GM19193 (cell line): ENCODE measurements around the gene SMAD6.

Source experiments
- POLR2A ChIP-seq: IDR thresholded peaks from 4 replicates; pipeline ENCODE4 v1.6.1; 2011; ENCODE audit not compliant: insufficient read depth, insufficient read length; ENCODE audit errors: extremely low read depth

The SMAD6 gene

GRCh38 chr15:66670175-66670574 is 31.9 kb upstream of the SMAD6 start:
- TF ChIP-seq POLR2A: no peak

DNA sequence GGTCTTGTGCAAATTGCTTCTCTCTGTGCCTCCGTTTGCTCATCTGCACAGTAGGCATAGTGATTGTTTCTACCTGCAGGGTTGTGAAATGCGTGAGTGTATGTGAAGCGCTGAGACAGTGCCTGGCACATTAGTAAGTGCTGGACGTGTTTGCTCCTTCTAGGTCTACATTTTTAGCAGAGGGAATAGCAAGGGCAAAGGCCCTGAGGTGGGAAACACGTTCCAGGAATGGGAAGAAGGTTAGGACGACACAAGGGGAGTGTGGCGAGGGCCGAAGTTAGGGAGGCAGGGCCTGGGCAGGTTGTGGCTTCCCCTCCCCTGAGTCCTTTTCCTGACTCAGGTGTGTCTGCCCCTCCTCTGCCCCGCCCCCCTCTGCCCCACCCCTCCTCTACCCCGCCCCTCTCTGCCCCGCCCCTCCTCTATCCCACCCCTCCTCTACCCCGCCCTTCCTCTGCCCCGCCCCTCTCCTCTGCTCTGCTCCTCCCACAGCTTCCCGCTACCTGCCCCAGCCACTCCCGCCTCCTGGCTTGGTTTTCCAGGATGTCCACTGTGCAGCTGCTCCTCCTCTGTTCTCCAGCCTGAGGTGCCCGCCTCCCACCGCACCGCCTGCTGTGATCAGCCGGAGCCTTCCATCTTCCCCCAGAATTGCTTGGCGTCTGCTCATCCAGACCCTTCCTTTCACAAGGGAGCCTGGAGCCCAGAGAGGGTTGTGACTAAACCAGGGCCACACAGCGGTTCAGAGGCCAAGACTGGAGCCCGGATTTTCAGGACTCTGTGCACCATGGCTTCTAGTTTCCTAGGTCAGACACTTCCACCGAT is 31.1 kb upstream of the SMAD6 start:
- TF ChIP-seq POLR2A: no peak

- no peak for TF ChIP-seq POLR2A
These were observed 29.2 kb upstream of the SMAD6 start for GRCh38 chr15:66672867-66673266.

DNA sequence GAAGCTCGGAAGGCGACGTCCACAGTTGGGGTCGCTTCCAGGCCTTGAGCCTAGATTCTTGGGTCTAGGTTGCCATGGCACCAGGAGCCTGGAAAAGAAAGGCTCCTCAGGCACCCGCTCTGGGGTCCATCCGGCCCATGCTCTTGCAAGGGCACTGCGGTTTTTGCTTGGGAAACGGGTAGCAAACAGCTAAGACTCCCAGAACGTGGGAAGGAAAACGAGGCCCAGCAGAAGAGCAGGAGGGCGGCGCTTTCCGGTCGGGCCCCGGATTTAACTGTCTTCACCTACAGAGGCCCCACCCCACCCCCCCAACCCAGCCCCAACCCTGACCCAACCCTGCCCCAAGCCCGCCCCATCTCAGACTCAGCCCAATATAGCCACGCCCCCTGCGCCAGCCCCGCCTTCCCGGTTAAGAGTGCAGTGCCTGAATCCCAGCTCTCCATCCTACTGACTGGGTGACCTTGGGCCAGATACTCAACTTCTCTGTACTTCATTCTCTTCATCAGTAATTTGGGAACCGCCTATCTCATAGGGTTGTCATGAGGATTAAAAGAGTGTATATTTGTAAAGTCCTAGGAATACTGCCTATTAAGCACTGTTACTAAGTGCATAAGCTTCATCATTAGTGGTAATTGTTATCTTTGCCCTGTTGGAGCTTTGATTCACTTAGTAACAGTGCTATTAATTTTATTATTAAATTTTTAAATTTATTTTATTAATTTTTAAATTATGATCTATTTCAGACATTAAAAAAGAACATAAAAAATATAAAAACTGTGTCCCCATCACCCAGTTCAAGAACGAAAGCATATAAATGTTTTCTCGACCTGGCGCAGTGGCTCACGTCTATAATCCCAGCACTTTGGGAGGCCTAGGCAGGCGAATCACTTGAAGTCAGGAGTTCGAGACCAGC is 28.4 kb upstream of the SMAD6 start:
- TF ChIP-seq POLR2A: no peak

DNA sequence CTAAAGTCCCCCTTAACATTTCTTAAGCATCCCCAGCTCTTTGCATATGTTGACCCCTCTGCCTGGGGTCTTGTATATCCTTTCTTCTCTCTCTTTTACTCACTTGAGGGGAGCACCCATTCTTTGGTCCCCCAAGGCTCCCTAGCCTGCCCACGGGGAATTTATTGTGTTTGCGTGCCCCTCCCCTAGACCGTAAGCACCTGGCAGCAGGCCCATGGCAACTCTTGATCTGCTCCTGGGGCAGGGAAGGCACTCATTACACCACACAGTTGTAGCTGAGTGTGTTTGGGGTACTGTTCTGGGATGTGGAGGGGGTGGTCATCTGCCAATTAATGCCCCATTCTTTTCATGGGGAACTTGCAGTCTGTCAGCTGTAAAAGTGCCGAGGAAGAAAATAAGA is 27.3 kb upstream of the SMAD6 start:
- no peak for TF ChIP-seq POLR2A

GRCh38 chr15:66675446-66675845 is 26.6 kb upstream of the SMAD6 start:
- no peak for TF ChIP-seq POLR2A

- TF ChIP-seq POLR2A: no peak
These were observed 24.7 kb upstream of the SMAD6 start for GRCh38 chr15:66677336-66677735.

DNA sequence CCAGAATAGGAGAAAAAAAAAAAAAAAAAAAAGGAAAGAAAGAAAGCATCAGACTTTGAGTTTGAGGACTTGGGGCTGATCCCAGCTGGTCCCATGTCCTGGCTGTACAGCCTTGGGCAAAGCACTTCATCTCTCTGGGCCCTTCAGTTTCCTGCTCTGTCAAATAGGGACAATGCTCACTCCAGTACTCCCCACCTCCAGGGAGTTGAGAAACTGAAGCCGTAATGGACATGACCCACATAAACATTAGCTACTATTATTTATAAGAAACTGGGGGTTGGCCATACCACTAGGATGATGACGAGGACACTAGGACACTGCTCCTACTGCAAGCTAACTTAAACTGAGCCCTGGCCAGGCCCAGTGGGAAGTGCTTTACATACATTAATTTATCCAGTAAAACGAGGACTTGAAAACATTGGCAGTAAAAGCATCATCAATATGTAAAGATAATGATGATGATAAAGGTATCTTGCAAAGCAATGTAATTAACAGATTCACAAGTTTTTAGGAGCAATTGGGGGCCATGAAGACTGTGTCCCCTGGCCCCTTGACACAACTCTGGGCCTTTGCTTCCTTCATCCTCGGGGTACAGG is 22.9 kb upstream of the SMAD6 start:
- TF ChIP-seq POLR2A: no peak

- no peak for TF ChIP-seq POLR2A
These were observed 22.4 kb upstream of the SMAD6 start for GRCh38 chr15:66679657-66680108.

DNA sequence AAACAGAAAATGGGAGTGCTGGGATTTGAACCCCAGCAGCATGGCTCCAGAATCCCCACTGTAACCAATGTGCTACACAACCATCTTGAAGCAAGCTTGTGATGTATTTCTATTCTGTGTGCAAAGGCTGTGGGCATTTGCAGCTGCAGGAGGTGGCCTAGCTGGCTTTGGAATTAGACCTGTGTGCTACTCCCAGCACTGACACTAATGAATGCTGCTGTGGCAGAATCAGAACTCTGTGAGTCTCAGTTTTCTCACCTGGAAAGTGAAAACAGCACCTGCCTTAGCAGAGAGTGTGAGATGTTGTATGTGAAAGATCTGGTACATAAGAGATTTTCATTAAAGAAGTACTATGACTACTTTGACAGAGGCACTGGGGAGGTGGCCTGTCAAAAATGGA is 21.5 kb upstream of the SMAD6 start:
- no peak for TF ChIP-seq POLR2A

- TF ChIP-seq POLR2A: no peak
These were observed 20.6 kb upstream of the SMAD6 start for GRCh38 chr15:66681395-66681794.

DNA sequence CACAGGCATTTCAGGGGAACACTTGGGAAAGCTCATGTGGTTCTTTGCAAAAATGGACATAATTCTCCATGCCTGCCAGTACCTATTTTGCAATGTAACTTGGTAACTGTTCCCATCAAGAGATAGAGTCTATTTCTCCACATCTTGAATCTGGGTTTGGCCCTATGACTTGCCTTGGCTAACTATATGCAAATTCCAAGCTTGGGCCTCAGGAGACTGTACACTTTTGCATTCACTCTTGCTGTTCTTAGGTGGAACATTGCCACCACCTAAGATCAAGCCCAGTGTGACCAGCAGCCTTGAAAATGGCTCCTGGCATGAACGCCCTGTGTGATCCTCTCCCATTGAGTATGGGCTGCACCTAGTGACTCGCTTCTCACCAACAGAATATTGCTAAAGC is 19.8 kb upstream of the SMAD6 start:
- TF ChIP-seq POLR2A: no peak

- no peak for TF ChIP-seq POLR2A
These were observed 19.2 kb upstream of the SMAD6 start for GRCh38 chr15:66682865-66683264.

DNA sequence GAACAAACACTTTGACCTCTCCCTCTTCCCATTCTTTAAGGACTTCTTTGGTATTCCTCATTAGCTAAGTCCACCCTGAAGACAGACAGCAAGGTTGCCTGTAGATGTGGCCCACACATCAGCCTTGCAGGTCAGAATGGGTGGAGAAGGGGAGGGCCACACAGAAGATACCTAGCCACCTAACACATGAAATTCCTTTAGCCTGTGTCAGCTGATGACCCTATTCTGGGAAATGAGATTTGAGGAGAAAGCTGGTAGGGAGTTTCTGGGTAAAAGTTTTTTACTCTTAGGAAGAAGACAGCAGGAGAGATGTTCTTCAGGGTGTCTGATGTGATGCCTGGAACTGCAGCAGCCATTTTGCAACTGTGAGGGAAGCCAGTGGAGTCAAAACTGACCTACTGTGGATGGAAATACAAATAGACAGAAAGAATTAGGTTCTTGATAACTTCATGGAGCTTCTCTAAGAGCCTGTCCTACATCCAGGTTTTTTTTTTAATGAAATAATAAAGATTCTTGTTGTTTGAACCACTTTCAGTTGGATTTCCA is 17.8 kb upstream of the SMAD6 start:
- no peak for TF ChIP-seq POLR2A

- TF ChIP-seq POLR2A: no peak
These were observed 16.3 kb upstream of the SMAD6 start for GRCh38 chr15:66685638-66686150.
